Peyer's patch (tissue), 4 donors: ENCODE data around the gene NIPAL4. TPM values are rescaled to one million over a fixed set of nuclear protein-coding genes. Genes with fewer than 3 reads are reported as not detected.

ENCODE experiments used
- DNase-seq, 3 donors: peaks; one replicate each; pipeline ENCODE4 v3.0.0-alpha.2; 2017 to 2019
- H3K27ac ChIP-seq, 4 donors: fragments of 200-600 bp; sonication (generic); one replicate each; pipeline ENCODE4 v1.5.1; 2016 to 2019
- H3K27me3 ChIP-seq, 2 donors: fragments of 200-600 bp; sonication (generic); one replicate each; pipeline ENCODE4 v1.5.1; 2019
- H3K36me3 ChIP-seq, 3 donors: fragments of 200-600 bp; sonication (generic); one replicate each; pipeline ENCODE4 v1.5.1; 2016 to 2019
- H3K4me1 ChIP-seq, 4 donors: fragments of 200-600 bp; sonication (generic); one replicate each; pipeline ENCODE4 v1.5.1; 2016 to 2019
- H3K4me3 ChIP-seq, 4 donors: fragments of 200-600 bp; sonication (generic); 1 replicate in 3 of 4; 2 replicates in 1 of 4; pipeline ENCODE4 v1.5.1; 2016 to 2019; ENCODE audit warnings: mild to moderate bottlenecking in 1 of 4
- H3K9me3 ChIP-seq, 4 donors: fragments of 200-600 bp; sonication (generic); one replicate each; pipeline ENCODE4 v1.5.1; 2016 to 2019; ENCODE audit warnings: mild to moderate bottlenecking in 1 of 4
- CTCF ChIP-seq, 6 experiments: fragments of 450-650 bp in 4 of 6; fragments of 200-600 bp in 2 of 6; sonication (generic) in 1 of 6; IDR thresholded peaks; one replicate each; pipeline ENCODE4 v1.5.1; 2017 to 2019; ENCODE audit warnings: antibody characterized with exemption in 6 of 6, mild to moderate bottlenecking in 3 of 6, moderate library complexity in 1 of 6
- POLR2A ChIP-seq, 2 donors: fragments of 450-650 bp; IDR thresholded peaks; one replicate each; pipeline ENCODE4 v1.5.1; 2017; ENCODE audit warnings: antibody characterized with exemption in 2 of 2, mild to moderate bottlenecking in 2 of 2, moderate library complexity in 2 of 2
- total RNA-seq, 4 donors: library from RNA; depleted of rRNA; stranded (reverse); fragments of >200 nt; gene quantifications; one replicate each; pipeline ENCODE4 v1.1.0, GENCODE V29; 2016

The NIPAL4 gene
- total RNA-seq, 4 donors from 2014 or later, result not detected

GRCh38 chr5:157456301-157456700, 3.7 kb upstream of the NIPAL4 start:
- H3K4me3 ChIP-seq, result no peak overlapping the region
- no peak for DNase-seq
- H3K4me1 ChIP-seq, result peaks cover 0 to 11% (median 5%) of the 10 kb centered on the region in 4 donors
- H3K9me3 ChIP-seq, result no peaks in the 10 kb centered on the region
- no peaks in the 10 kb centered on the region for H3K36me3 ChIP-seq
- TF ChIP-seq CTCF (IDR thresholded peaks at IDR 0.05), result no peak
- TF ChIP-seq POLR2A (IDR thresholded peaks at IDR 0.05), result no peak
- peaks cover 0 to 9% of the 10 kb centered on the region in 2 donors for H3K27me3 ChIP-seq
- H3K27ac ChIP-seq, result no peak overlapping the region

GRCh38 chr5:157457391-157457790, 2.6 kb upstream of the NIPAL4 start:
- H3K9me3 ChIP-seq, result no peaks in the 10 kb centered on the region
- H3K36me3 ChIP-seq, result no peaks in the 10 kb centered on the region
- no peak overlapping the region for H3K27ac ChIP-seq
- H3K27me3 ChIP-seq, result peaks cover 0 to 9% of the 10 kb centered on the region in 2 donors
- no peak overlapping the region for H3K4me3 ChIP-seq
- DNase-seq, result no peak
- TF ChIP-seq CTCF (IDR thresholded peaks at IDR 0.05) (no peak), POLR2A (IDR thresholded peaks at IDR 0.05) (no peak)
- peaks cover 0 to 11% (median 5%) of the 10 kb centered on the region in 4 donors for H3K4me1 ChIP-seq

GRCh38 chr5:157458835-157459234, 1.2 kb upstream of the NIPAL4 start:
- no peak for DNase-seq
- no peak for TF ChIP-seq CTCF (IDR thresholded peaks at IDR 0.05)
- no peak for TF ChIP-seq POLR2A (IDR thresholded peaks at IDR 0.05)
- Histone ChIP-seq H3K9me3 (no peaks in the 10 kb centered on the region), H3K4me1 (peaks cover 0 to 11% (median 5%) of the 10 kb centered on the region in 4 donors), H3K36me3 (no peaks in the 10 kb centered on the region), H3K4me3 (no peak overlapping the region), H3K27me3 (peaks cover 0 to 9% of the 10 kb centered on the region in 2 donors), H3K27ac (no peak overlapping the region)

- Histone ChIP-seq H3K4me3 (no peak overlapping the region), H3K27me3 (peaks cover 0 to 9% of the 10 kb centered on the region in 2 donors)
- DNase-seq, result no peak
Observed at GRCh38 chr5:157460921-157461792, 1.1 kb downstream of the NIPAL4 start.

GRCh38 chr5:157463081-157463480, 3.1 kb downstream of the NIPAL4 start:
- Histone ChIP-seq H3K4me1 (peaks cover 0 to 11% (median 5%) of the 10 kb centered on the region in 4 donors), H3K27me3 (peaks cover 0 to 9% of the 10 kb centered on the region in 2 donors), H3K27ac (no peak overlapping the region), H3K4me3 (no peak overlapping the region), H3K9me3 (no peaks in the 10 kb centered on the region), H3K36me3 (no peaks in the 10 kb centered on the region)
- no peak for DNase-seq
- TF ChIP-seq POLR2A (IDR thresholded peaks at IDR 0.05), result no peak
- TF ChIP-seq CTCF (IDR thresholded peaks at IDR 0.05), result no peak

More at GRCh38 chr5:157460921-157461792, 1.1 kb downstream of the NIPAL4 start:
- H3K4me1 ChIP-seq, result peaks cover 0 to 11% (median 5%) of the 10 kb centered on the region in 4 donors
- no peaks in the 10 kb centered on the region for H3K9me3 ChIP-seq
- TF ChIP-seq CTCF (IDR thresholded peaks at IDR 0.05), result no peak
- no peak for TF ChIP-seq POLR2A (IDR thresholded peaks at IDR 0.05)
- H3K36me3 ChIP-seq, result no peaks in the 10 kb centered on the region
- no peak overlapping the region for H3K27ac ChIP-seq
